Neuron (in vitro differentiated cells): Measurements from ENCODE around the gene CFD.
"Not testable (repeated sequence)": the region's sequence is repeated elsewhere in the genome, so short reads cannot be mapped to it uniquely, and the experiment has no call there.

ENCODE experiments used
- H2AFZ ChIP-seq: one replicate; pipeline ENCODE4 v1.6.1; 2013; ENCODE audit warnings: low read depth, mild to moderate bottlenecking, inconsistent platforms, low read length, moderate library complexity
- H3K27me3 ChIP-seq: one replicate; pipeline ENCODE4 v1.6.1; 2013; ENCODE audit warnings: low read length; ENCODE audit not compliant: insufficient read depth
- H3K36me3 ChIP-seq: one replicate; pipeline ENCODE4 v1.6.1; 2013; ENCODE audit warnings: low read length; ENCODE audit not compliant: insufficient read depth
- H3K4me1 ChIP-seq: one replicate; pipeline ENCODE4 v1.6.1; 2013; ENCODE audit warnings: low read length; ENCODE audit not compliant: insufficient read depth
- H3K4me3 ChIP-seq: 2 replicates; pipeline ENCODE4 v1.5.1; 2013; ENCODE audit warnings: mild to moderate bottlenecking, low read length, moderate library complexity
- H3K9me3 ChIP-seq: one replicate; pipeline ENCODE4 v1.6.1; 2013; ENCODE audit warnings: low read length

The CFD gene

DNA sequence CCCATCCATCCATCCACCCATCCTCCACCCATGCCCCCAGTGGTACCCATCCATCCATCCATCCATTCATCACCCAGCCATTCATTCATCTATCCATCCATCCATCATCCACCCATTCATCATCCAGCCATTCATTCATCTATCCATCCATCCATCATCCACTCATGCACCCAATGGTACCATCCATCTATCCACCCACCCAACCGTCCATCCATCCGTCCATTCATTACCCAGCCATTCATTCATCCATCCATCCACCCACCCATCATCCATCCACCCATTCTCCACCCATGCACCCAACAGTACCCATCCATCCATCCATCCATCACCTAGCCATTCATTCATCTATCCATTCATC, 43.0 kb upstream of the CFD start:
- Histone ChIP-seq H3K9me3 (peaks cover 11% of the 10 kb centered on the region), H2AFZ (no peak overlapping the region), H3K4me1 (no peaks in the 10 kb centered on the region), H3K27me3 (no peaks in the 10 kb centered on the region), H3K36me3 (peaks cover 42% of the 10 kb centered on the region), H3K4me3 (no peak overlapping the region)

GRCh38 chr19:820212-820611, 39.3 kb upstream of the CFD start:
- not testable (repeated sequence) for H2AFZ ChIP-seq, H3K9me3 ChIP-seq, H3K27me3 ChIP-seq, H3K4me3 ChIP-seq, H3K4me1 ChIP-seq
- peaks cover 11% of the 10 kb centered on the region for H3K36me3 ChIP-seq

- Histone ChIP-seq H3K4me1 (peaks cover 6% of the 10 kb centered on the region), H3K9me3 (no peaks in the 10 kb centered on the region), H3K4me3 (peak overlapping the region; percentile 58), H3K27me3 (no peaks in the 10 kb centered on the region), H3K36me3 (peaks cover 5% of the 10 kb centered on the region), H2AFZ (no peak overlapping the region)
These were observed 38.1 kb upstream of the CFD start for GRCh38 chr19:821231-821824.

GRCh38 chr19:821825-822503, 37.5 kb upstream of the CFD start, which contains the start of gene PLPPR3:
PLPPR3 (minus strand) TSS chr19:821955; CDS start chr19:821559, 396 bp downstream.
- Histone ChIP-seq H3K4me3 (peak within 1 kb of the TSS; percentile 58), H2AFZ (no peak within 1 kb of the TSS), H3K9me3 (no peaks in the 10 kb centered on the region), H3K36me3 (peaks cover 5% of the 10 kb centered on the region), H3K4me1 (peaks cover 6% of the 10 kb centered on the region), H3K27me3 (no peaks in the 10 kb centered on the region)

GRCh38 chr19:823565-824121, 35.8 kb upstream of the CFD start:
- no peaks in the 10 kb centered on the region for H3K9me3 ChIP-seq
- no peaks in the 10 kb centered on the region for H3K27me3 ChIP-seq
- H3K4me3 ChIP-seq: no peak overlapping the region
- peaks cover 6% of the 10 kb centered on the region for H3K4me1 ChIP-seq
- no peak overlapping the region for H2AFZ ChIP-seq
- H3K36me3 ChIP-seq: no peaks in the 10 kb centered on the region

DNA sequence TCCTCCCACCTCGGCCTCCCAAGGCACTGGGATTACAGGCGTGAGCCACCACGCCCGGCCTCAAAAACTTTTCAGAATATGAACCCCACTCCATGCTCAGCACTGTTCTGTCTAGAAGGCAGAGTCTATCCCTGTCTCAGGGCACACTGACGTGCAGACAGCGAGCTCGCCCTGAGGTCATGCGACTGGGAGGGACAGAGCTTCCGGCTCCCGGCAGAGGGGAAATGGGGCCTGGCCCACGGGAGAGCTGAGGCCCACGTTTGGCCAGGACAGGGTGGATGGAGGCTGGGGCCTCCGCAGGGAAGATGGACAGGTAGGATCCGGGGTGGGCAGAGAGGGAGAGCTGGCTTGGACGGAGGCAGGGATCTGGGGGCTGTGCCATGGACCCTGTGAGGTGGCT, 34.6 kb upstream of the CFD start:
- Histone ChIP-seq H3K36me3 (no peaks in the 10 kb centered on the region), H3K9me3 (no peaks in the 10 kb centered on the region), H3K27me3 (no peaks in the 10 kb centered on the region), H3K4me3 (no peak overlapping the region), H2AFZ (no peak overlapping the region), H3K4me1 (peaks cover 6% of the 10 kb centered on the region)

GRCh38 chr19:825897-826644, 33.4 kb upstream of the CFD start:
- no peaks in the 10 kb centered on the region for H3K36me3 ChIP-seq
- H2AFZ ChIP-seq: no peak overlapping the region
- H3K4me3 ChIP-seq: no peak overlapping the region
- H3K4me1 ChIP-seq: peaks cover 6% of the 10 kb centered on the region
- no peaks in the 10 kb centered on the region for H3K27me3 ChIP-seq
- H3K9me3 ChIP-seq: no peaks in the 10 kb centered on the region

- no peak overlapping the region for H2AFZ ChIP-seq
- no peaks in the 10 kb centered on the region for H3K9me3 ChIP-seq
- H3K4me1 ChIP-seq: peaks cover 6% of the 10 kb centered on the region
- no peaks in the 10 kb centered on the region for H3K36me3 ChIP-seq
- no peaks in the 10 kb centered on the region for H3K27me3 ChIP-seq
- no peak overlapping the region for H3K4me3 ChIP-seq
These were observed 32.2 kb upstream of the CFD start for GRCh38 chr19:827314-827709.

GRCh38 chr19:827710-828321, 31.6 kb upstream of the CFD start, which contains the start of gene AZU1:
AZU1 (plus strand) TSS chr19:827837; CDS start chr19:827847, 10 bp downstream.
- peaks cover 4% of the 10 kb centered on the region for H3K4me1 ChIP-seq
- H3K9me3 ChIP-seq: no peaks in the 10 kb centered on the region
- no peaks in the 10 kb centered on the region for H3K36me3 ChIP-seq
- no peak within 1 kb of the TSS for H3K4me3 ChIP-seq
- no peaks in the 10 kb centered on the region for H3K27me3 ChIP-seq
- H2AFZ ChIP-seq: no peak within 1 kb of the TSS

DNA sequence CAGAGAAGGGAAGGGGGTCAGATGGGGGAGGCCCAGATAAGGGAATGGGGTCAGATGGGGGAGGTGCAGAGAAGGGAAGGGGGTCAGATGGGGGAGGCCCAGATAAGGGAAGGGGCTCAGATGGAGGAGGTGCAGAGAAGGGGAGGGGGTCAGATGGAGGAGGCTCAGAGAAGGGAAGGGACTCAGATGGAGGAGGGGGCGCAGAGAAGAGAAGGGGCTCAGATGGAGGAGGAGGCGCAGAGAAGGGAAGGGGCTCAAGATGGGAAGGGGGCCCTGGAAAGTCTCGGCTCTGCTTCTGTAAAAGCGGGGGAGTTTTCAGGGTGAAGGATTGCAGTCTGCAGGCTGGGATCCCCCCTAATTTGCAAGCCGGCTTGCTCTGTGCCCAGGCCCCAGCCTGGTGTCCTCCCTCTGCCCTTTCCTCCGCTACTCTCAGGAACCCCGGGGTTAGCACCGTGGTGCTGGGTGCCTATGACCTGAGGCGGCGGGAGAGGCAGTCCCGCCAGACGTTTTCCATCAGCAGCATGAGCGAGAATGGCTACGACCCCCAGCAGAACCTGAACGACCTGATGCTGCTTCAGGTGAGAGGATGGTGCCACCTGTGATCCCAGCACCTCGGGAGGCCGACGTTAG, 30.2 kb upstream of the CFD start:
- H3K4me1 ChIP-seq: no peaks in the 10 kb centered on the region
- no peak overlapping the region for H3K4me3 ChIP-seq
- no peaks in the 10 kb centered on the region for H3K27me3 ChIP-seq
- H3K36me3 ChIP-seq: no peaks in the 10 kb centered on the region
- no peak overlapping the region for H2AFZ ChIP-seq
- H3K9me3 ChIP-seq: no peaks in the 10 kb centered on the region

DNA sequence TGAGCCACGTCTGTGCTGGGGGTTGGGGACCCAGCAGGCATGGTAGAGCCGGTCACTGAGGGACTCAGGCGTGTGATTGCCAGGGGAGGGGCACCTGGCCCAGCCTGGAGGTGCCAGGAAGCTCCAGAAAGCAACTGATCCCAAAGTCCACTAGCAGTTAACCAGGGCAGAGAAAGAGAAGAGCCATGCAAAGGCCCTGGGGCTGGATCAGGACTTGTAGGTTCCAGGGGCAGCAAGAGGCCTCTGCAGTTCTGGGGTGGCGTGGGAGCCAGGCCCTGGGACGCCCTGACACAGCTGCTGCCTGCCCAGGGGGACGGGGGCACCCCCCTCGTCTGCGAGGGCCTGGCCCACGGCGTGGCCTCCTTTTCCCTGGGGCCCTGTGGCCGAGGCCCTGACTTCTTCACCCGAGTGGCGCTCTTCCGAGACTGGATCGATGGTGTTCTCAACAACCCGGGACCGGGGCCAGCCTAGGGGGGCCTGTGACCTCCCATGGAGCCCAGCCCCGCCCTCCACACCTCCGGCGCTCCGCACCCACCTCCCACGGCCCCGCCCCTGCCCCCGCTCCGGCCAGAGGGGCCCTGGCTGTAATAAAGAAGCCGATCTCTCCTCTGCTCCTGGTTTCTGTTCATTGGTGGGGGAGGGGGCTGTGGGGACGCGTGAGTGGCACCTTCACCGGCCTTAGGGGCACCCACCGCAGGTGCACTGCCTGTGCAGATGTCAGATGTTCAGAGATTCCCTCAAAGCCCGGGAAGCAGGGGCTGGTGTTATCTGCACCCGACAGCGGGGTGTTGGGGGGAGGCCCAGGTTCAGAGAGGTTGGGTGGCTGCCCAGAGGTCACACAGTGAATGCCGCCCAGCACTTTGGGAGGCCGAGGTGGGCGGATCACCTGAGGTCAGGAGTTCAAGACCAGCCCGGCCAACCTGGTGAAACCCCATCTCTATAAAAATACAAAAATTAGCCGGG, 27.8 kb upstream of the CFD start:
- H2AFZ ChIP-seq: no peak overlapping the region
- H3K9me3 ChIP-seq: no peaks in the 10 kb centered on the region
- no peaks in the 10 kb centered on the region for H3K27me3 ChIP-seq
- no peaks in the 10 kb centered on the region for H3K36me3 ChIP-seq
- no peaks in the 10 kb centered on the region for H3K4me1 ChIP-seq
- no peak overlapping the region for H3K4me3 ChIP-seq

DNA sequence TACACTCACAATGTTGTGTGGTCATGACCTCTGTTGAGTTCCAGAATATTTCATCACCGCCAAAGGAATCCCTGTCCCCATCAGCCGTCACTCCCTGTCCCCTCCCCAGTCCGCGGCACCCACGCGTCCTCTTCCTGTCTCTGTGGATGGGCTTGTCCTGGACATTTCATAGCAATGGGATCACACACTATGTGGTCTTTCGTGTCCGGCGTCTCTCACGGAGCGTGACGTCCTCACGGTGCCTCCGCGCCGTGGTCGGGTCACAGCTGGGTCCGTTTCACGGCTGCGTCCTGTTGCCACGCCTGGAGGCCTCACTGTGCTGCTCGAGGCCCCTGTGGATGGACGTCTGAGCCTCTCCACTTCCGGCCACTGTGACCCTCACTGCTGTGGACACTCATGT, 25.2 kb upstream of the CFD start:
- Histone ChIP-seq H3K4me3 (no peak overlapping the region), H3K4me1 (no peaks in the 10 kb centered on the region), H3K36me3 (no peaks in the 10 kb centered on the region), H2AFZ (no peak overlapping the region), H3K27me3 (no peaks in the 10 kb centered on the region), H3K9me3 (no peaks in the 10 kb centered on the region)
